CD4-positive, alpha-beta T cell (primary cell): ENCODE data around the gene COL4A3. TPM values are rescaled to one million over a fixed set of nuclear protein-coding genes. Genes with fewer than 3 reads are reported as not detected.

ENCODE experiments used
- ATAC-seq: fragments of 200-7000 bp; cut with Tn5 transposase; one replicate; pipeline ENCODE4 v1.10.0; 2022; ENCODE audit warnings: mild to moderate bottlenecking; ENCODE audit not compliant: poor library complexity
- CTCF ChIA-PET: fragments of 350-600 bp; sonication (Branson Sonifier 250); formaldehyde crosslinking; loops from one replicate; lab custom pipeline; 2021; ENCODE audit warnings: antibody characterized with exemption, inconsistent platforms; lab: Charles Lee
- POLR2A ChIA-PET: fragments of 350-600 bp; sonication (Branson Sonifier 250); formaldehyde crosslinking; loops from one replicate; lab custom pipeline; 2021; ENCODE audit warnings: antibody characterized with exemption, inconsistent platforms; lab: Charles Lee
- DNase-seq, 14 experiments: peaks; one replicate each; pipeline ENCODE4 v3.0.0-alpha.2; 2013 to 2020; ENCODE audit warnings: mixed read lengths in 2 of 14
- H3K27ac ChIP-seq, 2 donors: one replicate each; pipeline versions ENCODE4 v1.5.1 to v1.7.0; 2013; ENCODE audit warnings: low read length in 2 of 2, low read depth in 1 of 2, mild to moderate bottlenecking in 1 of 2
- H3K27me3 ChIP-seq, 2 experiments: 1 replicate in 1 of 2; 2 replicates in 1 of 2; pipeline versions ENCODE4 v1.6.1 to v1.7.0; 2013; ENCODE audit warnings: low read length in 2 of 2, control low read depth in 1 of 2, mild to moderate bottlenecking in 1 of 2, moderate library complexity in 1 of 2; ENCODE audit not compliant: insufficient read depth in 2 of 2, control insufficient read depth in 1 of 2
- H3K36me3 ChIP-seq: one replicate; pipeline ENCODE4 v1.6.1; 2013; ENCODE audit warnings: low read length, control low read depth; ENCODE audit not compliant: insufficient read depth
- H3K4me1 ChIP-seq: one replicate; pipeline ENCODE4 v1.6.1; 2013; ENCODE audit warnings: low read length, control low read depth; ENCODE audit not compliant: insufficient read depth
- H3K4me3 ChIP-seq: one replicate; pipeline ENCODE4 v1.5.1; 2013; ENCODE audit warnings: mild to moderate bottlenecking, low read length, moderate library complexity
- H3K9me3 ChIP-seq, 2 experiments: 1 replicate in 1 of 2; 2 replicates in 1 of 2; pipeline versions ENCODE4 v1.6.1 to v1.7.0; 2013; ENCODE audit warnings: low read length in 2 of 2, mild to moderate bottlenecking in 2 of 2, control low read depth in 1 of 2, moderate library complexity in 1 of 2; ENCODE audit not compliant: control insufficient read depth in 1 of 2, insufficient read depth in 1 of 2
- H3K27ac Mint-ChIP-seq: one replicate; pipeline ENCODE4 v1.8.0; 2020; ENCODE audit warnings: mixed read lengths
- H3K27me3 Mint-ChIP-seq: one replicate; pipeline ENCODE4 v1.8.0; 2021; ENCODE audit warnings: mixed read lengths
- H3K36me3 Mint-ChIP-seq: one replicate; pipeline ENCODE4 v1.8.0; 2021; ENCODE audit warnings: low read depth, mixed read lengths
- H3K4me1 Mint-ChIP-seq: one replicate; pipeline ENCODE4 v1.8.0; 2021; ENCODE audit warnings: low read depth, mixed read lengths
- H3K4me3 Mint-ChIP-seq: one replicate; pipeline ENCODE4 v1.8.0; 2020; ENCODE audit warnings: mild to moderate bottlenecking, mixed read lengths
- H3K9me3 Mint-ChIP-seq: one replicate; pipeline ENCODE4 v1.8.0; 2020; ENCODE audit warnings: mixed read lengths
- intact Hi-C, 2 experiments: fragments of 100-400 bp; cut with DNase I in 1 of 2; cut with micrococcal nuclease in 1 of 2; formaldehyde crosslinking; loops; one replicate each; pipeline versions ENCODE4 v1.15.1 to v1.9.0; 2023 to 2025; cut with DNase I, micrococcal nuclease
- total RNA-seq, 174 experiments: library from RNA in 2 of 174; stranded (reverse) in 2 of 174; gene quantifications; one replicate each; pipeline ENCODE4 v1.2.3 and lab custom pipeline; 2021 to 2026
- TF ChIP-seq, protein P1 (sequence below): fragments of 200-600 bp; IDR thresholded peaks from one replicate; pipeline ENCODE4 v1.8.0; 2022; ENCODE audit warnings: antibody characterized with exemption, mild to moderate bottlenecking

The COL4A3 gene
- total RNA-seq, 2 experiments from 2014 or later, result not detected

DNA sequence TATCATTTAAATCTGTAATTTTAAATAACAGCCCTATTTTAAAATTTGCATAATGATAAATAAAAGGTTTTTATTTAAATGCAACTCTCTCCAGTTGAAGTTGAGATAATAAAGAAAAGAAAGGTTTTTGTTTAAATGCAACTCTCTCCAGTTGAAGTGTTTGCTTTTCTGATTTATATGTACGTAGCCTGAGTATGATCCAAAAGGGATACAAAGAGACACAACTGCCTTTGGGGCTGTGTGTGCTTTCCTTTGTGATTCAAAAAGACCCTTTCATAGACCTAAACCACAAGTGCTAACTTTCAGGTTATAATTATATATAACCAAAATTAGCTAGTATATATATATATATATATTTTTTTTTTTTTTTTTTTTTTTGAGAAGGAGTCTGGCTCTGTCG is 84.5 kb downstream of the COL4A3 start:
- Histone ChIP-seq H3K27me3 (no peaks in the 10 kb centered on the region), H3K9me3 (no peaks in the 10 kb centered on the region), H3K27ac (no peak overlapping the region), H3K4me1 (no peaks in the 10 kb centered on the region), H3K36me3 (no peaks in the 10 kb centered on the region), H3K4me3 (no peak overlapping the region)
- ChIA-PET POLR2A (no interaction called here), CTCF (interaction anchor here (1.9 kb wide), 1 partner anchor 11 kb away, joined by 7 read pairs; no protein-coding TSS in a partner anchor)
- H3K27me3 Mint-ChIP-seq, result no peaks in the 10 kb centered on the region
- H3K4me3 Mint-ChIP-seq, result no peak overlapping the region
- no peaks in the 10 kb centered on the region for H3K4me1 Mint-ChIP-seq
- intact Hi-C loops, result loop anchor here in 1 of 2 experiments (10.0 kb wide), 1 partner anchor 1694 kb away; no protein-coding TSS in a partner anchor
- no peak overlapping the region for H3K27ac Mint-ChIP-seq
- ATAC-seq (no peak), DNase-seq (no peak)
- no peaks in the 10 kb centered on the region for H3K9me3 Mint-ChIP-seq
- TF ChIP-seq, protein P1, sequence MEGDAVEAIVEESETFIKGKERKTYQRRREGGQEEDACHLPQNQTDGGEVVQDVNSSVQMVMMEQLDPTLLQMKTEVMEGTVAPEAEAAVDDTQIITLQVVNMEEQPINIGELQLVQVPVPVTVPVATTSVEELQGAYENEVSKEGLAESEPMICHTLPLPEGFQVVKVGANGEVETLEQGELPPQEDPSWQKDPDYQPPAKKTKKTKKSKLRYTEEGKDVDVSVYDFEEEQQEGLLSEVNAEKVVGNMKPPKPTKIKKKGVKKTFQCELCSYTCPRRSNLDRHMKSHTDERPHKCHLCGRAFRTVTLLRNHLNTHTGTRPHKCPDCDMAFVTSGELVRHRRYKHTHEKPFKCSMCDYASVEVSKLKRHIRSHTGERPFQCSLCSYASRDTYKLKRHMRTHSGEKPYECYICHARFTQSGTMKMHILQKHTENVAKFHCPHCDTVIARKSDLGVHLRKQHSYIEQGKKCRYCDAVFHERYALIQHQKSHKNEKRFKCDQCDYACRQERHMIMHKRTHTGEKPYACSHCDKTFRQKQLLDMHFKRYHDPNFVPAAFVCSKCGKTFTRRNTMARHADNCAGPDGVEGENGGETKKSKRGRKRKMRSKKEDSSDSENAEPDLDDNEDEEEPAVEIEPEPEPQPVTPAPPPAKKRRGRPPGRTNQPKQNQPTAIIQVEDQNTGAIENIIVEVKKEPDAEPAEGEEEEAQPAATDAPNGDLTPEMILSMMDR, result no peak
- peaks cover 5% of the 10 kb centered on the region for H3K36me3 Mint-ChIP-seq

- Histone ChIP-seq H3K27ac (no peak overlapping the region), H3K27me3 (no peaks in the 10 kb centered on the region), H3K9me3 (no peaks in the 10 kb centered on the region), H3K4me1 (no peaks in the 10 kb centered on the region), H3K36me3 (no peaks in the 10 kb centered on the region), H3K4me3 (no peak overlapping the region)
- intact Hi-C loops, result no loop called here
- ChIA-PET POLR2A (no interaction called here), CTCF (interaction anchor here (1.6 kb wide), 1 partner anchor 15 kb away, joined by 6 read pairs; no protein-coding TSS in a partner anchor)
- no peak for ATAC-seq
- no peaks in the 10 kb centered on the region for H3K4me1 Mint-ChIP-seq
- H3K4me3 Mint-ChIP-seq, result no peak overlapping the region
- no peaks in the 10 kb centered on the region for H3K9me3 Mint-ChIP-seq
- TF ChIP-seq, protein P1, result no peak
- DNase-seq, result no peak
- H3K27me3 Mint-ChIP-seq, result no peaks in the 10 kb centered on the region
- no peak overlapping the region for H3K27ac Mint-ChIP-seq
- H3K36me3 Mint-ChIP-seq, result peaks cover 5% of the 10 kb centered on the region
These were observed 88.4 kb downstream of the COL4A3 start for GRCh38 chr2:227252831-227253230.

GRCh38 chr2:227256605-227257004 is 92.2 kb downstream of the COL4A3 start:
- H3K27ac ChIP-seq, result no peak overlapping the region
- H3K9me3 ChIP-seq, result no peaks in the 10 kb centered on the region
- TF ChIP-seq, protein P1, result no peak
- H3K9me3 Mint-ChIP-seq, result no peaks in the 10 kb centered on the region
- no peaks in the 10 kb centered on the region for H3K4me1 Mint-ChIP-seq
- no peak overlapping the region for H3K4me3 ChIP-seq
- H3K4me1 ChIP-seq, result no peaks in the 10 kb centered on the region
- CTCF ChIA-PET, result interaction anchor here (1.4 kb wide), 1 partner anchor 18 kb away, joined by 5 read pairs; no protein-coding TSS in a partner anchor
- no peaks in the 10 kb centered on the region for H3K27me3 Mint-ChIP-seq
- ATAC-seq, result no peak
- H3K27ac Mint-ChIP-seq, result no peak overlapping the region
- no peaks in the 10 kb centered on the region for H3K36me3 ChIP-seq
- no peaks in the 10 kb centered on the region for H3K36me3 Mint-ChIP-seq
- no peaks in the 10 kb centered on the region for H3K27me3 ChIP-seq
- POLR2A ChIA-PET, result no interaction called here
- no peak overlapping the region for H3K4me3 Mint-ChIP-seq
- no peak for DNase-seq
- intact Hi-C loops, result no loop called here
